HEK293T (cell line): ENCODE results near the gene NEDD4.
A peak's percentile ranks its signal among the peaks of the same experiment; 100 is the strongest.

ENCODE experiments used
- CTCF ChIA-PET: fragments of 350-600 bp; formaldehyde crosslinking; extraction: SDS; loops from one replicate; lab custom pipeline; 2021; ENCODE audit warnings: antibody characterized with exemption, inconsistent platforms; lab: Yijun Ruan, JAX
- POLR2A ChIA-PET: fragments of 350-600 bp; formaldehyde crosslinking; extraction: SDS; loops from one replicate; lab custom pipeline; 2020; ENCODE audit warnings: antibody characterized with exemption, inconsistent platforms; lab: Yijun Ruan, JAX
- DNase-seq: peaks from one replicate; pipeline ENCODE4 v3.0.0; 2012; ENCODE audit warnings: mixed read lengths; ENCODE audit errors: extremely low spot score
- ARNT ChIP-seq: fragments of 450-650 bp; IDR thresholded peaks from 2 replicates; pipeline ENCODE4 v1.6.1; 2017; ENCODE audit warnings: mild to moderate bottlenecking
- BHLHE40 ChIP-seq: fragments of 450-650 bp; IDR thresholded peaks from 2 replicates; pipeline ENCODE4 v1.6.1; 2016; ENCODE audit warnings: mild to moderate bottlenecking, moderate library complexity, borderline replicate concordance
- CTBP1 ChIP-seq: fragments of 450-650 bp; IDR thresholded peaks from 2 replicates; pipeline ENCODE4 v1.6.1; 2016; ENCODE audit warnings: borderline replicate concordance
- ELF4 ChIP-seq: fragments of 450-650 bp; IDR thresholded peaks from 2 replicates; pipeline ENCODE4 v1.6.1; 2017; ENCODE audit warnings: antibody characterized with exemption
- FOXA1 ChIP-seq: fragments of 450-650 bp; IDR thresholded peaks from 2 replicates; pipeline ENCODE4 v1.6.1; 2016; ENCODE audit warnings: mild to moderate bottlenecking
- FOXK2 ChIP-seq: fragments of 450-650 bp; IDR thresholded peaks from 2 replicates; pipeline ENCODE4 v1.6.1; 2016; ENCODE audit warnings: mild to moderate bottlenecking
- FOXM1 ChIP-seq: fragments of 450-650 bp; IDR thresholded peaks from 2 replicates; pipeline ENCODE4 v1.6.1; 2017; ENCODE audit warnings: mild to moderate bottlenecking, borderline replicate concordance
- HDGF ChIP-seq: fragments of 450-650 bp; IDR thresholded peaks from 2 replicates; pipeline ENCODE4 v1.6.1; 2017; ENCODE audit warnings: antibody characterized with exemption, borderline replicate concordance
- L3MBTL2 ChIP-seq: fragments of 450-650 bp; conservative IDR thresholded peaks from 2 replicates; pipeline ENCODE4 v1.6.1; 2016; ENCODE audit warnings: mild to moderate bottlenecking
- LEF1 ChIP-seq: fragments of 450-650 bp; IDR thresholded peaks from 2 replicates; pipeline ENCODE4 v1.6.1; 2017; ENCODE audit warnings: mild to moderate bottlenecking, borderline replicate concordance
- NFRKB ChIP-seq: fragments of 450-650 bp; IDR thresholded peaks from 2 replicates; pipeline ENCODE4 v1.6.1; 2016; ENCODE audit warnings: mild to moderate bottlenecking, moderate library complexity
- PKNOX1 ChIP-seq: fragments of 450-650 bp; IDR thresholded peaks from 2 replicates; pipeline ENCODE4 v1.6.1; 2016
- SP1 ChIP-seq: fragments of 450-650 bp; IDR thresholded peaks from 2 replicates; pipeline ENCODE4 v1.6.1; 2017
- SUZ12 ChIP-seq: fragments of 450-650 bp; IDR thresholded peaks from 2 replicates; pipeline ENCODE4 v1.6.1; 2016; ENCODE audit warnings: mild to moderate bottlenecking
- TARDBP ChIP-seq: fragments of 450-650 bp; IDR thresholded peaks from 2 replicates; pipeline ENCODE4 v1.6.1; 2016
- ZNF384 ChIP-seq: fragments of 450-650 bp; IDR thresholded peaks from 2 replicates; pipeline ENCODE4 v1.6.1; 2016

Gene NEDD4

GRCh38 chr15:55928955-55929354 is 64.5 kb downstream of the NEDD4 start:
- ChIA-PET CTCF (no interaction called here), POLR2A (no interaction called here)
- DNase-seq: no peak

GRCh38 chr15:55921744-55922143 is 71.7 kb downstream of the NEDD4 start:
- POLR2A ChIA-PET: no interaction called here
- CTCF ChIA-PET: no interaction called here
- TF ChIP-seq HDGF (no peak), LEF1 (no peak), SUZ12 (no peak), L3MBTL2 (no peak), TARDBP (no peak), PKNOX1 (no peak), ELF4 (no peak), SP1 (no peak), BHLHE40 (no peak), NFRKB (no peak), CTBP1 (no peak), FOXA1 (no peak)
- no peak for DNase-seq

More at GRCh38 chr15:55928955-55929354, 64.5 kb downstream of the NEDD4 start:
- TF ChIP-seq L3MBTL2 (no peak), HDGF (no peak), SP1 (no peak), FOXK2 (no peak), FOXA1 (no peak), LEF1 (no peak), TARDBP (no peak), PKNOX1 (no peak), ELF4 (no peak), ARNT (no peak), NFRKB (no peak), CTBP1 (no peak)

- POLR2A ChIA-PET: no interaction called here
- DNase-seq: peak; percentile 12
These were observed 75.5 kb downstream of the NEDD4 start for GRCh38 chr15:55917881-55918296.

GRCh38 chr15:55916666-55917409 is 76.6 kb downstream of the NEDD4 start:
- ChIA-PET CTCF (interaction anchor here (0.6 to 2.8 kb wide), 5 partner anchors 17 to 268 kb away, joined by 3 to 12 read pairs (median 3); partner anchors contain the start of gene NEDD4), POLR2A (interaction anchor here (0.5 kb wide), 1 partner anchor 91 kb away, joined by 3 read pairs; no protein-coding TSS in a partner anchor)
- TF ChIP-seq HDGF (no peak), FOXA1 (no peak), CTBP1 (no peak), BHLHE40 (no peak), FOXM1 (no peak), NFRKB (no peak), SUZ12 (no peak), ZNF384 (no peak), ELF4 (no peak), ARNT (no peak), TARDBP (no peak), FOXK2 (no peak)
- no peak for DNase-seq

More at GRCh38 chr15:55917881-55918296, 75.5 kb downstream of the NEDD4 start:
- TF ChIP-seq ZNF384: no peak
- no peak for TF ChIP-seq TARDBP
- 0 out of 2 replicates have a peak, but pooled peaks have one; percentile 47 for TF ChIP-seq FOXK2
- CTCF ChIA-PET: interaction anchor here (0.7 to 2.8 kb wide), 3 partner anchors 20 to 38 kb away, joined by 3 to 12 read pairs (median 3); no protein-coding TSS in a partner anchor

GRCh38 chr15:55915876-55916567 is 77.4 kb downstream of the NEDD4 start:
- TF ChIP-seq CTBP1 (no peak), BHLHE40 (no peak)
- CTCF ChIA-PET: interaction anchor here (0.6 to 2.8 kb wide), 6 partner anchors 16 to 267 kb away, joined by 3 to 12 read pairs (median 4); partner anchors contain the start of gene NEDD4
- DNase-seq: no peak
- POLR2A ChIA-PET: interaction anchor here (0.5 kb wide), 1 partner anchor 92 kb away, joined by 3 read pairs; no protein-coding TSS in a partner anchor

- no peak for TF ChIP-seq ARNT
- TF ChIP-seq L3MBTL2: no peak
- no peak for TF ChIP-seq CTBP1
- TF ChIP-seq NFRKB: no peak
- no peak for DNase-seq
- CTCF ChIA-PET: interaction anchor here (1.2 kb wide), 1 partner anchor 18 kb away, joined by 4 read pairs; no protein-coding TSS in a partner anchor
- POLR2A ChIA-PET: no interaction called here
These were observed 78.2 kb downstream of the NEDD4 start for GRCh38 chr15:55915221-55915620.

- CTCF ChIA-PET: interaction anchor here (1.2 kb wide), 1 partner anchor 17 kb away, joined by 4 read pairs; no protein-coding TSS in a partner anchor
- DNase-seq: no peak
- POLR2A ChIA-PET: no interaction called here
These were observed 79.0 kb downstream of the NEDD4 start for GRCh38 chr15:55914446-55914845.

More at GRCh38 chr15:55914446-55914845, 79.0 kb downstream of the NEDD4 start:
- no peak for TF ChIP-seq BHLHE40
- no peak for TF ChIP-seq L3MBTL2
- no peak for TF ChIP-seq TARDBP
- TF ChIP-seq PKNOX1: no peak
- TF ChIP-seq CTBP1: no peak
- no peak for TF ChIP-seq NFRKB
- TF ChIP-seq ARNT: no peak
- no peak for TF ChIP-seq FOXM1
